Adrenal gland (tissue), 5 donors: Measurements from ENCODE around the gene SYNCRIP.

Experiments used
- CTCF ChIP-seq, 6 experiments: fragments of 450-650 bp in 4 of 6; fragments of 200-600 bp in 2 of 6; sonication (generic) in 1 of 6; IDR thresholded peaks; 1 replicate in 5 of 6; 2 replicates in 1 of 6; pipeline versions ENCODE4 v1.5.1 to v1.8.0; 2016 to 2021; ENCODE audit warnings: antibody characterized with exemption in 6 of 6, mild to moderate bottlenecking in 2 of 6, moderate library complexity in 1 of 6
- POLR2A ChIP-seq, 2 donors: fragments of 450-650 bp; IDR thresholded peaks; one replicate each; pipeline ENCODE4 v1.6.1; 2017; ENCODE audit warnings: antibody characterized with exemption in 2 of 2, mild to moderate bottlenecking in 2 of 2, moderate library complexity in 1 of 2
- donor health status: DM: no; HTN: no; CAD: no.

- TF ChIP-seq POLR2A (IDR thresholded peaks at IDR 0.05) (no peak), CTCF (IDR thresholded peaks at IDR 0.05) (no peak)
Observed at GRCh38 chr6:85620308-85620707, 22.4 kb downstream of the SYNCRIP start.
